ENCODE measurements around the gene SMURF1. TPM values are rescaled to one million over a fixed set of nuclear protein-coding genes. Genes with fewer than 3 reads are reported as not detected.

The SMURF1 gene
- total RNA-seq, 1 donor = 22.6 TPM

- peak; percentile 72 for DNase-seq (ENCODE audit: low read depth)
- TF ChIP-seq CTCF (IDR thresholded peaks at IDR 0.05; ENCODE audit: insufficient read depth, low read length) = no peak
- no peak overlapping the region for H3K4me3 ChIP-seq (ENCODE audit: low read depth, low read length)
These were observed 16.3 kb downstream of the SMURF1 start for GRCh38 chr7:99127636-99128035.

DNA sequence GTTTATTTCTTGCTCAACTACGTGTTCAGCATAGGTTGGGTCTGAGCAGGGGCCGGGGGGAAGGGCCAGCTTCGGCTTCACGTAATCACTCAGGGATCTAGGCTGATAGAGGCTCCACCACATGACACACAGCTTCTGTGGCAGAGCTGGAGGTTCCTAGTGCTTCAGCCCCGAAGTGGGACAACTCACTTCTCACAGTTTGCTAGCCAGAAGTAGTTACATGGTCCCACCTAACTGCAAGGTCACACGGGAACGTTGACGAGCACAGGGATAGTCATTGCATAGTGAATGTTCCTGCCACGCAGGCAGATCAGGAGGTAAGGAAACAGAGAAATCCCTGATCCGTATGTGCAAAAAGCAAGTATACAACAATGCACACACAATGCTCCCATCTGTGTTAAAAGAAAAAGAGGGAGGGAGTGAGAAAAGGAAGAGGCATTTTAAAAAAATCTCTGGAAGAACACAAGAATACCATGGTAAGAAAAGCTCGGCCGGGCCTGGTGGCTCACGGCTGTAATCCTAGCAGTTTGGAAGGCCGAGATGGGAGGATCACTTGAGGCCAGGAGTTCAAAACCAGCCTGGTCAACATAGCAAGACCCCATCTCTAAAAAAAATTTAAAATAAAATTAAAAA is 16.9 kb downstream of the SMURF1 start:
- peak; percentile 77 for DNase-seq (ENCODE audit: low read depth)
- TF ChIP-seq CTCF (IDR thresholded peaks at IDR 0.05; ENCODE audit: insufficient read depth, low read length) = no peak
- H3K4me3 ChIP-seq (ENCODE audit: low read depth, low read length) = peak overlapping the region; percentile 34

- no peak for TF ChIP-seq CTCF (IDR thresholded peaks at IDR 0.05; ENCODE audit: insufficient read depth, low read length)
- DNase-seq (ENCODE audit: low read depth) = no peak
- no peak overlapping the region for H3K4me3 ChIP-seq (ENCODE audit: low read depth, low read length)
These were observed 18.4 kb downstream of the SMURF1 start for GRCh38 chr7:99125505-99125865.

GRCh38 chr7:99124751-99125504 is 19.0 kb downstream of the SMURF1 start:
- TF ChIP-seq CTCF (IDR thresholded peaks at IDR 0.05; ENCODE audit: insufficient read depth, low read length) = no peak
- no peak for DNase-seq (ENCODE audit: low read depth)

GRCh38 chr7:99124236-99124635 is 19.7 kb downstream of the SMURF1 start:
- no peak overlapping the region for H3K4me3 ChIP-seq (ENCODE audit: low read depth, low read length)
- no peak for TF ChIP-seq CTCF (IDR thresholded peaks at IDR 0.05; ENCODE audit: insufficient read depth, low read length)
- DNase-seq (ENCODE audit: low read depth) = no peak

More at GRCh38 chr7:99124751-99125504, 19.0 kb downstream of the SMURF1 start:
- no peak overlapping the region for H3K4me3 ChIP-seq (ENCODE audit: low read depth, low read length)

DNA sequence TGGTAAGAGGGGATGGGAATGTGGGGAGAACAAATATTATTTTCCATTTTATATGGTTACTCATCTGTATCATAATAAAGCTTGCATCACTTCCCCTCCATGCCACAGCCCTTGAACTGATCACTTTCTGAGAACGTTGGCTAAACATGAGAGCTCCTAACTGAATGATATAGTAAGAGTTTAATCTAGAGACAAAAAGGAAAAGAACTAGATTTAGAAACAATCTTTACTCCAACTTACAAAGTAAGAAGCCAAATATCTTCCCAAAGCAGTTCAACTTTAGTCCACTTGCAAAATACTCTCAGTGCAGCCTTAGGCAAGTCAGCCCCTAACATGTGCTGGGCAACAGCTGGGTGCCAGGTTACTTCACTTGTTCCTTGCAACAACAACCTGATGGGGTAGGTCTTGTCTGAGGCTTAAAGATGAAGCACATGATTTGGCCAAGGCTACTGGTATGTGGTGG is 20.3 kb downstream of the SMURF1 start:
- peak; percentile 78 for DNase-seq (ENCODE audit: low read depth)
- H3K4me3 ChIP-seq (ENCODE audit: low read depth, low read length) = no peak overlapping the region
- no peak for TF ChIP-seq CTCF (IDR thresholded peaks at IDR 0.05; ENCODE audit: insufficient read depth, low read length)

Measured in fibroblast of the aortic adventitia (primary cell).